Medulla oblongata (tissue), 1 donor: ENCODE measurements around the gene LRRIQ3.

ENCODE experiments used
- DNase-seq: peaks from one replicate; pipeline ENCODE4 v3.0.0-alpha.2; 2015; ENCODE audit errors: extremely low spot score

Gene LRRIQ3

GRCh38 chr1:74107394-74107793, 90.6 kb downstream of the LRRIQ3 start:
- no peak for DNase-seq

- no peak for DNase-seq
Measured at GRCh38 chr1:74091371-74091770, 106.6 kb downstream of the LRRIQ3 start.

GRCh38 chr1:74083128-74083527, 114.8 kb downstream of the LRRIQ3 start:
- DNase-seq, result no peak

GRCh38 chr1:74065081-74065480, 132.9 kb downstream of the LRRIQ3 start:
- no peak for DNase-seq

GRCh38 chr1:74057719-74058118, 140.3 kb downstream of the LRRIQ3 start:
- DNase-seq, result no peak

- no peak for DNase-seq
Measured at GRCh38 chr1:74053407-74053806, 144.6 kb downstream of the LRRIQ3 start.

- DNase-seq, result no peak
Measured at GRCh38 chr1:74050386-74050785, 147.6 kb downstream of the LRRIQ3 start.

GRCh38 chr1:74038042-74038441, 159.9 kb downstream of the LRRIQ3 start:
- no peak for DNase-seq

- no peak for DNase-seq
Measured at GRCh38 chr1:74012583-74012982, 185.4 kb downstream of the LRRIQ3 start.

- no peak for DNase-seq
Measured at GRCh38 chr1:74011736-74012135, 186.2 kb downstream of the LRRIQ3 start.

- DNase-seq, result no peak
Measured at GRCh38 chr1:74010206-74010605, 187.8 kb downstream of the LRRIQ3 start.

GRCh38 chr1:74005533-74005932, 192.4 kb downstream of the LRRIQ3 start:
- DNase-seq, result no peak

GRCh38 chr1:74003806-74004205, 194.2 kb downstream of the LRRIQ3 start:
- no peak for DNase-seq

GRCh38 chr1:73998348-73998959, 199.5 kb downstream of the LRRIQ3 start:
- DNase-seq, result peak; percentile 68

GRCh38 chr1:73980324-73981040, 217.5 kb downstream of the LRRIQ3 start:
- DNase-seq, result peak; percentile 46

- peak; percentile 3 for DNase-seq
Measured at GRCh38 chr1:73979684-73980083, 218.3 kb downstream of the LRRIQ3 start.

- DNase-seq, result no peak
Measured at GRCh38 chr1:73978964-73979363, 219.0 kb downstream of the LRRIQ3 start.
